GM12864 (cell line): ENCODE data around the gene TNP1.

Source experiments
- DNase-seq: peaks from one replicate; pipeline ENCODE4 v3.0.0-alpha.2; 2011; ENCODE audit warnings: low read depth
- H3K4me3 ChIP-seq: 2 replicates; pipeline ENCODE4 v1.5.1; 2011; ENCODE audit warnings: mild to moderate bottlenecking, low read depth, low read length, control low read depth
- CTCF ChIP-seq: IDR thresholded peaks from 2 replicates; pipeline ENCODE4 v1.5.1; 2011; ENCODE audit warnings: low read depth, mild to moderate bottlenecking, moderate library complexity, low read length, control low read depth, inconsistent platforms; ENCODE audit errors: missing control alignments

TNP1 gene

DNA sequence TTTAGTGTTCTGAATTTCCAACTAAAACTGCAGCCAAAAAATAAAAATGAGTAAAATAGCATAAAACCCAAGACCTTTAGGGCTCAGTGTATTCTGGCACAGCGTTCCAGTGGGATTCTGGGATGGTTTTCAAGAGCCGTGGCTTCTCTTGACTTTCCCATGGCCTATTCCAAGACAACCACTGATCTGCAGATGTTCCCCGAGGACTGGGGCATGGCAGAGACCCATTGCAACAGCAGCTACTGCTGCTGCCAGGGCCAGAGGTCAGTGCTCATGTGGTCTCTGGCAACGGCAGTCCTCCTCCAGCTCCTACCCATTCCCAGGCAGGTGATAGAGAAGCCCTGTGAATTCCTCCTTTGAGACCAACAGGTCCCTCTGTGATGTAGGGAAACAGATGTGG lies 26.8 kb downstream of the TNP1 start:
- no peak for DNase-seq
- TF ChIP-seq CTCF, result no peak

DNA sequence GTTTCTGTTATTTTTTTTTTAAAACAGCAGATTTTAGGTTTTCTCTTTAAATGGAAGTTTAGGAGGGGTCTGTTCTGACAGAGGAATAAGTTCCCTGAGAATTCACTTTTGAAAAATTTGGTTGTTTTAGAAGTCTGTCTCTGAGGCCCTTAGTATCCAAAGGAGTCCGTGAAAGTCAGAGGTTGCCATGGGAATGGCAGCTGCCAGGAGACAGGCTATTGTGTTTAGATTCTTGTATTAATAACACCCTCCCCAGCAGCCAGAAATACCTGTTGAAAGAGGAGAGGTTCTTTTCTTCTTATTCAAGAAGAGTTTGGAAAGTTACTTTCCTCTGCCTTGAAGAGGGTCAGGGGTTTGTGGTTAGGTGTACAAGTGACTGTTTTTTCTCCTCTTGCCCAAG lies 29.5 kb downstream of the TNP1 start:
- TF ChIP-seq CTCF, result no peak
- no peak for DNase-seq
- no peak overlapping the region for H3K4me3 ChIP-seq

More for the DNA sequence above, 26.8 kb downstream of the TNP1 start:
- no peak overlapping the region for H3K4me3 ChIP-seq

DNA sequence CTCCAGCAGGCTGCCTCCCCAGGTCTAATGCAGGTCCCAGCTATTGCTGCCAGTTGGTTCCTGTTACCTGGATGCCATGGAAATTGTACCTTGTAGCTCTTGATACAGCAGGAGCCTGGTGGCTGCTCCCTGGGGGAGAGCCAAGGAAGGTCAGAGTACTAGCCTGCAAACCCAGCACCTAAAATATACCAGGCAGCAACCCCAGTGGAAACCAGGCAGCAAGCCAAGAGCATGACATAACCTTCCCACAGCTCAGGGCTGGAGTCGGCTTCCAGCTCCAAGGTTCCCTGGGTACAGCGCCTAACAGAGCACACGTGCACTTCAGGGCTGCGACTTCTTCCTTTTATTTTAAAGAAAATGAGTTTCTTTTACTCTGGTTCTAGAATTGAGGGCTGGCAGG lies 30.3 kb downstream of the TNP1 start:
- no peak for TF ChIP-seq CTCF
- no peak overlapping the region for H3K4me3 ChIP-seq
- no peak for DNase-seq

GRCh38 chr2:216827073-216827720 lies 32.7 kb downstream of the TNP1 start:
- no peak overlapping the region for H3K4me3 ChIP-seq

DNA sequence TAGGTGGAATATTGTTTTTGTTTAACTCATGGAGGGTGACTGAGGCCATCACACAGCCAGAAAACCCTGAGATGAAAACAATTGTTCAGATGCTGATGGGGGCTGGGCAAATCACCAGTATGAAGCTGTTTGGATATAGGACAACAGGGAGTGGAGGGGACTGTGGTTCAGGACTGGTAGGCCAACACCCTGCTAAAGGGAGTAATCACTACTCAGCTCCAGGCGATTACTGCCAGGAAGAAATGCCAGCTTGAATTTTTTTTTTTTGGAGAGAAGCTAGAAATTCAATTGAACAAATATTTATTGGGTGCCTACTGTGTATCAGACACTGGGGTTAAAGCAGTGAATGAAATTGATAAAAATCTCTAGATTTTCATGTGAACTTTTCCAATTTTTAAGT lies 37.4 kb downstream of the TNP1 start:
- H3K4me3 ChIP-seq, result no peak overlapping the region
- no peak for DNase-seq
- TF ChIP-seq CTCF, result no peak

More at GRCh38 chr2:216827073-216827720, 32.7 kb downstream of the TNP1 start:
- DNase-seq, result no peak
- no peak for TF ChIP-seq CTCF

DNA sequence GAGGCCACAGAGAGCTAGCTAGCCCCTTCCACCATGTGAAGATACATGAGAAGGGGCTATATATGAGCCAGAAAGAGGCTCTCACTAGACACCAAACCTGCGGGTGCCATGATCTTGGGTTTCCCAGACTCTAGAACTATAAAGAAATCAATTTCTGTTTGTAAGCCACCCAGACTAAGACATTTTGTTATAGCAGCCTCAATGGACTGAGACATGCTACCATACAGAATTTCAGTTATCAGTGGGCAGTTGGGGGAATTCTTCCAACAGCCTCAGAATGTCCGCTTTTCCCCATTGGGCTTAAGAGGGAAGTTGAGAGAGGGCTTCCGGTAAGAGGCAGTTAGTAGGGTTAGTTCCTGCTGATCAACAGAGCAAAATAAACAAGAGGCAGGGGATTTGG lies 39.2 kb downstream of the TNP1 start:
- no peak for DNase-seq
- no peak overlapping the region for H3K4me3 ChIP-seq
- TF ChIP-seq CTCF, result no peak

GRCh38 chr2:216819766-216820165 lies 40.1 kb downstream of the TNP1 start:
- no peak for TF ChIP-seq CTCF
- H3K4me3 ChIP-seq, result no peak overlapping the region
- no peak for DNase-seq
